ENCODE results near the gene PCCA.
"Not testable (repeated sequence)": the region's sequence is repeated elsewhere in the genome, so short reads cannot be mapped to it uniquely, and the experiment has no call there.

Gene PCCA

GRCh38 chr13:100546713-100547405 is 458.0 kb downstream of the PCCA start:
- DNase-seq (ENCODE audit: low read depth), result no peak

DNA sequence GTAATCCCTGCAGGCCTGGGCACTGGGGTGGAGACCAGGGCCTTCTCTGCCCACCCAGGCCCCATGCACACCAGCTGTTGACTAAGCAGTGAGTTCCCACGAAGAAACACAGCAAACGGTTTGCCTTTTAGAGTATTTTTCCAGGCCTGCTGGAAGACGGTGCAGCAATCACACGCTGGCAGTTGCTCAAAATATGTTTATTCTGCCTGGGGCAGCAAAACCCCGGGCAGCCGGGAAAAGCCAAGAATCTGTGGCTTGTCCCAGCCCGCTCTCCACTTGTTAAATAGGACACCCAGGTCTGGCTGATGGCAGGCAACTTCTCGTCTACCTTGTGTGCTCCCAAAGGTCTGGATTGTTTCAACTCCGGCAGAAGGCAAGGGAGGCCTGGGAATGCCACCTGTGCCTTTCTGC is 458.9 kb downstream of the PCCA start:
- DNase-seq (ENCODE audit: low read depth), result no peak

GRCh38 chr13:100549316-100549715 is 460.4 kb downstream of the PCCA start:
- no peak for DNase-seq (ENCODE audit: low read depth)

- DNase-seq (ENCODE audit: low read depth), result no peak
These were observed 463.9 kb downstream of the PCCA start for GRCh38 chr13:100552755-100553154.

- no peak for DNase-seq (ENCODE audit: low read depth)
These were observed 471.0 kb downstream of the PCCA start for GRCh38 chr13:100559886-100560285.

DNA sequence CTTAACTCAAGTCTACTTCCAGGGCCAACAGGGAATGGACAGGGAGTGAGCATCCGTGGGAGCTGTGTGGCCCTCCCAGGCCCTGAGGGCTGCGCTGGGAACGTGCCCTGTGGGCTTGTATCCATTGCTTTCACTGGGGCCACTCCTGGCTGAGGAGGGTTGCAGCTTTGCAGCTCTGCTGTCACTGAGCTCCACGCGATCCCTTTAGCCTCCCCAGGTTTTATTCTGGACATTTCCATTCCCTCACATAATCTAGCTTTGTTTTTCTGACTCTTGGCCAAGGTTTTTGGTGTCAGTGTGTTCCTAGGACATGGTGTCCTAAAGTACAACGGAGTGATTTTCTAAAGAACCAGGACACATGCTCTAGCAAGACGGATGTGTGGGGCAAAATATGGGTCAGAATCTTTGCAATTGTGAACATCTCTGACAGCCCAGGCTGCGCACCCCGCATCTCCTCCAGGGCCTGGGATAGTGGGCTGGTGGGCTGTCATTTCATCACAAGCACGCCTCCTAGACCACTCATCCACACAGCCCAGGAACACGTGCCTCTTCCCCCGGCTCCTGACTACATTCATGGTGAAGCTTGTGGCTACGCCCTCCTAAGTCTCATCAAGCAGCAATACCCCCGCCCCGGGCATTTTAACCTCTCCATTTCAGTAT is 471.7 kb downstream of the PCCA start:
- no peak for DNase-seq (ENCODE audit: low read depth)

- no peak for DNase-seq (ENCODE audit: low read depth)
These were observed 472.2 kb downstream of the PCCA start for GRCh38 chr13:100561158-100561499.

DNA sequence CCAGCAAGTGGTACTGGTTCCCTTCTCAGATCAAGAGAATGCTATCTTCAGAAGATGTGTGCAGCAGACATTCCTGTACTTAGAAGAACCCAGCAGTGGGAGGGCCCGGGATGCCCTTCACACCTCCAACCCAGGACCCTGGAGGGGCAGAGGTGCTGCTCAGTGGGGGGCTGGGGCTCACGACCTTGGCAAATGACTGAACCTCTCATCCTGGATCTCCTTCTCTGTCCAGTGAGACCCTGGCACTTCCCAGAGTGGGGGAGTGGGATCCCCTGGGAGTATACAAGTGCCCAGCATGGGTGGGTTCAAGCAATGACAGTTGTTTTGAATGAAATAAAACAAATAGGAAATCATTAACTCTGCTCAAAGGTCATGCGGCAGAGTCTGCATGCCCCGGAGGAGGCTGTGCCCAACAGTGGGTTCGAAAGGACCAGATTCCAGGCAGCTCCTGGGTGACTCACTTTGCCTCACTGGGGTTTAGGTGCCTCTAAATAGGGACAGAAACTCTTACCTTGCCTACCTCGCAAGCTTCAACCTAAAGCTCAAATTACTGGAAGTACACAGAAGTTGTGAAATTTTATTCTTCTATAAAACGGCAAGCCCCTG is 472.8 kb downstream of the PCCA start:
- no peak for DNase-seq (ENCODE audit: low read depth)

DNA sequence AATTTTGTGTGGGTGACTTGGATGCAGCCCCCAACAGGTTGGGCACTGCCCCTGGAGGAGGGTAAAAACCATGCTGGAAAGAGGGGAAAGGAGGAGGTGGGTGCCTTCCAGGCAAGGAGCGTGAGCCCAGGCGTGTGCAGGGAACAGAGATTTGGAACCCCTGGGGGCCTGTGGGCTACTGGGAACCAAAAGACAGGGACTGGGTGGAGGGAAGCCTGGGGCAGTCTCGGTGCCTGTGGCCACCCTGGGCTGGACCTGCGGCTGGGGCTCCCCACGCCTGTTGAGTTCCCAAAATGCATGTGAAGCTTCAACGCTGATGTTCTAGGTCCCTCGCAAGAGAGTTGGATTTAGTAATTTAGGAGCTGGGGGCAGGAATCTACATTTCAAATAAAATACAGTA is 474.9 kb downstream of the PCCA start:
- no peak for DNase-seq (ENCODE audit: low read depth)

- no peak for DNase-seq (ENCODE audit: low read depth)
These were observed 475.7 kb downstream of the PCCA start for GRCh38 chr13:100564444-100565223.

GRCh38 chr13:100565286-100565685 is 476.4 kb downstream of the PCCA start:
- no peak for DNase-seq (ENCODE audit: low read depth)

DNA sequence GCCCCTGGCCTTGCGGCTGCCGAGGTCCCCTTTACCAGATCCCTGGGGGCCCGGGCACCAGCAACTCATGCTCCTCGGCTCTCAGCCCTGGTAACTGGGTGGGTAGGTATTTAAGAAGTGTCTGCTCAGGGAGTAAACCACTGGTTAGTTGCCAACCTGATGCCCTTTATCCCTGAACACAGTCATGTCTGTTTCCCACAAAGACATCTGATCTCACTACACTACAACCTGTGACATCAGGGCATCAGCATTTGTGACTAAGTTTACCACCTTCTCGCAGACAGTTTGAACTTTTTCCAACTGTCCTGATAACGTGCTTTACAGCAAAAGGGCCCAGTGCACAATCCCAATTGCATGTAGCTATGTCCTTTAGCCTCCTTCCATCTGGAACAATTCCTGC is 477.6 kb downstream of the PCCA start:
- no peak for DNase-seq (ENCODE audit: low read depth)

DNA sequence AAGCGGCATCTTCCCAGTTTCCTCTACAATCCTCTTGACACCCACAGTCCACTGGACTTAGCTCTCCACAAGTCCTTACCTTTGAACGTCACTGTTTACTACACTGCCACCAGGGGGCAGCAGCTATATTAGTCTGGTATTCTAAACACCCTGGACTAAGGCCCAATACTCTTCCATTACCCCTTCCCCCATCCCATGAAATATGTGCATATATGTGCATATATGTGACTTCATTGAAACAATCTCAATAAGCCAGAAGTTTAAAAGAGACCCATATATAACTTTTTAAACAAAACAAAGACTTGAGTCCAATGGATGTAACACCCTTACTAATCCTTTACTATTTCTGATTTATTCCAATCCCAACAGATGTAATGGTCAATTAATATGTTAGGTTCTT is 484.2 kb downstream of the PCCA start:
- DNase-seq (ENCODE audit: low read depth), result peak; percentile 52

DNA sequence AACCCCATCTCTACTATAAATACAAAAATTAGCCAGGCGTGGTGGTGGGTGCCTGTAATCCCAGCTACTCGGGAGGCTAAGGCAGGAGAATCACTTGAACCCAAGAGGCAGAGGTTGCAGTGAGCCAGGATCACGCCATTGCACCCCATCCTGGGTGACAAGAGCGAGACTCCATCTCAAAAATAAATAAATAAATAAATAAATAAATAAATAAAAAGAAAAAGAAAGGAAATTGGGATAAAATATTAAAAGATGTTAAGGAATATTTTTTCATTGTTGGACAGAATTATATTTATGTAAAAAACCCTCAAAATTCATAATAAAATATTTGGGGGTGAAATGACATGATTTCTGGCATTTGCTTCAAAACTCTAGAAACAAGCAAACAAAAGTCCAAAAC is 488.3 kb downstream of the PCCA start:
- DNase-seq (ENCODE audit: low read depth), result not testable (repeated sequence)
